HFFc6 (cell line): Measurements from ENCODE around the gene LCN2. TPM values are rescaled to one million over a fixed set of nuclear protein-coding genes. Genes with fewer than 3 reads are reported as not detected.

Source experiments
- DNase-seq: peaks from one replicate; pipeline ENCODE4 v3.0.0-alpha.2; 2018
- H3K27ac Mint-ChIP-seq: 2 replicates; pipeline ENCODE4 v1.8.0; 2020; ENCODE audit warnings: mild to moderate bottlenecking, mixed read lengths
- H3K27me3 Mint-ChIP-seq: 2 replicates; pipeline ENCODE4 v1.8.0; 2021; ENCODE audit warnings: mild to moderate bottlenecking, moderate library complexity, mixed read lengths; ENCODE audit not compliant: insufficient read depth
- H3K36me3 Mint-ChIP-seq: 2 replicates; pipeline ENCODE4 v1.8.0; 2021; ENCODE audit warnings: low read depth, mixed read lengths
- H3K4me1 Mint-ChIP-seq: 2 replicates; pipeline ENCODE4 v1.8.0; 2020; ENCODE audit warnings: low read depth, mixed read lengths
- H3K4me3 Mint-ChIP-seq: 2 replicates; pipeline ENCODE4 v1.8.0; 2020; ENCODE audit warnings: mild to moderate bottlenecking, moderate library complexity, mixed read lengths
- H3K9me3 Mint-ChIP-seq: 2 replicates; pipeline ENCODE4 v1.8.0; 2020; ENCODE audit warnings: mild to moderate bottlenecking, mixed read lengths
- total RNA-seq, 6 experiments: library from RNA; stranded (reverse); fragmentation: NEBNext Ultra II Directional; extraction: Animal tissue kit (Norgen Biotek cat#: 25700); gene quantifications; 2 replicates in 1 of 6; 3 replicates in 5 of 6; pipeline ENCODE4 v1.2.3, GENCODE V29; 2021
- TF ChIP-seq, protein P1 (sequence below): fragments of 200-600 bp; sonication (generic); IDR thresholded peaks from 2 replicates; pipeline ENCODE4 v1.5.0; 2021; ENCODE audit warnings: antibody characterized with exemption, mild to moderate bottlenecking

The LCN2 gene
- total RNA-seq, 6 experiments from 2014 or later: not detected

DNA sequence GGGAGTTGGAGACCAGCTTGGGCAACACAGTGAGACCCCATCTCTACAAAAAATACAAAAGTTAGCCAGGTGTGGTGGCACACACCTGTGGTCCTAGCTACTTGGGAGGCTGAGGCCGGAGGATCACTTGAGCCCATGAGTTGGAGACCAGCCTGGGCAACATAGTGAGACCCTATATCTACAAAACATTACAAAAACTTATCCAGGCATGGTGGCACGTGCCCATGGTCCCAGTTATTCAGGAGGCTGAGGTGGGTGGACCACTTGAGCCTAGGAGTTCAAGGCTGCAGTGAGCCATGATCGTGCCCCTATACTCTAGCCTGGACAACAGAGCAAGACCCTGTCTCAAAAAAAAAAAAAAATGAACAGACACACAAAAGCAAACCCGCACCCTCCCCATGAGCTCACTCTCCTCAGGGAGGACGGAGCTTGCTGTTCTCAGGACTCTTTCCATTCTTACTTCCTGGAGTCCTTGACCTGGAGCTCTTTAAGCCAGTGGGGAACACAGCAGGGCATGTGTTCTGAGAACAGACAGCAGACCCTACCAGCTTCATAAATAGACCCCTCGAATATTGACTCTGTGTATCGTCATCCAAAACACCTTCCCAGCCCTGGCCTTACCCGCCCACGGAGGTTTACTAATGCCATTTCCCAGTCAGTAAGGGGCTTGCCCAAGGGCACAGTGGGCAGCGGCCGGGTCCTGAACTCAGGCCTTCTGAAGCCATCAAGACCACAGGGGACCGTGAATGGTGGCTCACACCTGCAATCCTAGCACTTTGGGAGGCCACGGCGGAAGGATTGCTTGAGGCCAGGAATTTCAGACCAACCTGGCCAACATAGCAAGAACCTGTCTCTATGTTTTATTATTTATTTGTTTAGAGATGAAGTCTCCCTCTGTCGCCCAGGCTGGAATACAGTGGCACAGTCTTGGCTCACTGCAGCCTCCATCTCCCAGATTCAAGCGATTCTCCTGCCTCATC lies 32.9 kb upstream of the LCN2 start:
- H3K36me3 Mint-ChIP-seq: no peaks in the 10 kb centered on the region
- TF ChIP-seq, protein P1, sequence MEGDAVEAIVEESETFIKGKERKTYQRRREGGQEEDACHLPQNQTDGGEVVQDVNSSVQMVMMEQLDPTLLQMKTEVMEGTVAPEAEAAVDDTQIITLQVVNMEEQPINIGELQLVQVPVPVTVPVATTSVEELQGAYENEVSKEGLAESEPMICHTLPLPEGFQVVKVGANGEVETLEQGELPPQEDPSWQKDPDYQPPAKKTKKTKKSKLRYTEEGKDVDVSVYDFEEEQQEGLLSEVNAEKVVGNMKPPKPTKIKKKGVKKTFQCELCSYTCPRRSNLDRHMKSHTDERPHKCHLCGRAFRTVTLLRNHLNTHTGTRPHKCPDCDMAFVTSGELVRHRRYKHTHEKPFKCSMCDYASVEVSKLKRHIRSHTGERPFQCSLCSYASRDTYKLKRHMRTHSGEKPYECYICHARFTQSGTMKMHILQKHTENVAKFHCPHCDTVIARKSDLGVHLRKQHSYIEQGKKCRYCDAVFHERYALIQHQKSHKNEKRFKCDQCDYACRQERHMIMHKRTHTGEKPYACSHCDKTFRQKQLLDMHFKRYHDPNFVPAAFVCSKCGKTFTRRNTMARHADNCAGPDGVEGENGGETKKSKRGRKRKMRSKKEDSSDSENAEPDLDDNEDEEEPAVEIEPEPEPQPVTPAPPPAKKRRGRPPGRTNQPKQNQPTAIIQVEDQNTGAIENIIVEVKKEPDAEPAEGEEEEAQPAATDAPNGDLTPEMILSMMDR: no peak
- no peak overlapping the region for H3K4me3 Mint-ChIP-seq
- H3K27ac Mint-ChIP-seq: no peak overlapping the region
- 0 out of 2 replicates have a peak, but pooled peaks cover 6% of the 10 kb centered on the region for H3K4me1 Mint-ChIP-seq
- DNase-seq: no peak
- no peaks in the 10 kb centered on the region; the same call in none of the 2 replicates for H3K27me3 Mint-ChIP-seq
- H3K9me3 Mint-ChIP-seq: no peaks in the 10 kb centered on the region

GRCh38 chr9:128117613-128118471 lies 31.4 kb upstream of the LCN2 start:
- no peak overlapping the region for H3K27ac Mint-ChIP-seq

GRCh38 chr9:128118472-128118857 lies 30.8 kb upstream of the LCN2 start:
- Mint-ChIP-seq H3K9me3 (no peaks in the 10 kb centered on the region), H3K27ac (no peak overlapping the region), H3K27me3 (no peaks in the 10 kb centered on the region; the same call in none of the 2 replicates), H3K36me3 (no peaks in the 10 kb centered on the region), H3K4me3 (no peak overlapping the region), H3K4me1 (0 out of 2 replicates have a peak, but pooled peaks cover 6% of the 10 kb centered on the region)
- TF ChIP-seq, protein P1: no peak
- no peak for DNase-seq

More at GRCh38 chr9:128117613-128118471, 31.4 kb upstream of the LCN2 start:
- TF ChIP-seq, protein P1: peak; percentile 100
- no peak overlapping the region for H3K4me3 Mint-ChIP-seq
- peak; percentile 84 for DNase-seq
- no peaks in the 10 kb centered on the region for H3K36me3 Mint-ChIP-seq
- H3K27me3 Mint-ChIP-seq: no peaks in the 10 kb centered on the region; the same call in none of the 2 replicates
- no peaks in the 10 kb centered on the region for H3K9me3 Mint-ChIP-seq
- 0 out of 2 replicates have a peak, but pooled peaks cover 6% of the 10 kb centered on the region for H3K4me1 Mint-ChIP-seq

- Mint-ChIP-seq H3K27me3 (no peaks in the 10 kb centered on the region; the same call in none of the 2 replicates), H3K4me3 (no peak overlapping the region), H3K36me3 (no peaks in the 10 kb centered on the region), H3K27ac (no peak overlapping the region), H3K9me3 (no peaks in the 10 kb centered on the region), H3K4me1 (0 out of 2 replicates have a peak, but pooled peaks cover 6% of the 10 kb centered on the region)
- no peak for DNase-seq
- TF ChIP-seq, protein P1: no peak
These were observed 30.1 kb upstream of the LCN2 start for GRCh38 chr9:128118971-128119665.
